HG03342 (cell line): ENCODE measurements around the gene ZNF17.

Source experiments
- ATAC-seq: cut with Tn5 transposase; IDR thresholded peaks from one replicate; pipeline ENCODE4 v1.9.1; 2021; ENCODE audit warnings: mild to moderate bottlenecking, moderate library complexity; ENCODE audit not compliant: unreplicated experiment

ZNF17 gene

DNA sequence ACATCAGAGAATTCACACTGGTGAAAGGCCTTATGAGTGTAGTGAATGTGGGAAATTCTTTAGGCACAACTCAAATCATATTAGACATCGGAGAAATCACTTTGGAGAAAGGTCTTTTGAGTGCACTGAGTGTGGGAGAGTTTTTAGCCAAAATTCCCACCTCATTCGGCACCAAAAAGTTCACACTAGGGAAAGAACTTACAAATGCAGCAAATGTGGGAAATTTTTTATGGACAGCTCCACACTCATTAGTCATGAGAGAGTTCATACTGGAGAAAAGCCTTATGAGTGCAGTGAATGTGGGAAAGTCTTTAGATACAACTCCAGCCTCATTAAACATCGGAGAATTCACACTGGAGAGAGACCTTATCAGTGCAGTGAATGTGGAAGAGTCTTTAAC is 10.1 kb downstream of the ZNF17 start:
- no peak for ATAC-seq

DNA sequence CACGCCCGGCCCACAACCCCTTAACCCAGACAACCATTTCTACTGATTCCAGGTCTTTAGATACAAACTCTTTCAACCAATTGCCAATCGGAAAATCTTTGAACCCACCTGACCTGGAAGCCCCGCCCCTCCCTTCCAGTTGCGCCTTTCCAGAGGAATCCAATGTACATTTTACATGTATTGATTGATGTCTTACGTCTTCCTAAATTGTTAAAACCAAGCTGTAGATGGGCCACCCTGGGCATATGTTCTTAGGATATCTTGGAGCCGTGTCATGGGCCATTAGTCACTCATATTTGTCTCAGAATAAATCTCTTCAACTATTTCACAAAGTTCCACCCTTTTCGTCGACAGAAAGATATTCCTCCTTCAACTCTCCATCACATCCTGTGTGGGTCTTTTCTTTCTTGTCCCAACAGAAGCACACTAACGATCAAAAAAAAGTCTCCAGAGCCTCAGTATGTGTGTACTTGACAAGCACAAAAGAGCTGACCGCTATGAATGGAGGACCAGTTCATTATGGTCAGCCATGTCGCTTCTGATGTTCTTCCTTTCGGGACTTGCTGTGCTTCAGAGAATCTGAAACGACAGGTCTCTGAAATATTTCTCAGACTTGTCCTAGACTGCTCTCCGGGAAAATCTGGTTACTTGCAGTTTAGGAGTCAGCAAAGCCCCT is 23.6 kb downstream of the ZNF17 start:
- peak; percentile 1 for ATAC-seq

DNA sequence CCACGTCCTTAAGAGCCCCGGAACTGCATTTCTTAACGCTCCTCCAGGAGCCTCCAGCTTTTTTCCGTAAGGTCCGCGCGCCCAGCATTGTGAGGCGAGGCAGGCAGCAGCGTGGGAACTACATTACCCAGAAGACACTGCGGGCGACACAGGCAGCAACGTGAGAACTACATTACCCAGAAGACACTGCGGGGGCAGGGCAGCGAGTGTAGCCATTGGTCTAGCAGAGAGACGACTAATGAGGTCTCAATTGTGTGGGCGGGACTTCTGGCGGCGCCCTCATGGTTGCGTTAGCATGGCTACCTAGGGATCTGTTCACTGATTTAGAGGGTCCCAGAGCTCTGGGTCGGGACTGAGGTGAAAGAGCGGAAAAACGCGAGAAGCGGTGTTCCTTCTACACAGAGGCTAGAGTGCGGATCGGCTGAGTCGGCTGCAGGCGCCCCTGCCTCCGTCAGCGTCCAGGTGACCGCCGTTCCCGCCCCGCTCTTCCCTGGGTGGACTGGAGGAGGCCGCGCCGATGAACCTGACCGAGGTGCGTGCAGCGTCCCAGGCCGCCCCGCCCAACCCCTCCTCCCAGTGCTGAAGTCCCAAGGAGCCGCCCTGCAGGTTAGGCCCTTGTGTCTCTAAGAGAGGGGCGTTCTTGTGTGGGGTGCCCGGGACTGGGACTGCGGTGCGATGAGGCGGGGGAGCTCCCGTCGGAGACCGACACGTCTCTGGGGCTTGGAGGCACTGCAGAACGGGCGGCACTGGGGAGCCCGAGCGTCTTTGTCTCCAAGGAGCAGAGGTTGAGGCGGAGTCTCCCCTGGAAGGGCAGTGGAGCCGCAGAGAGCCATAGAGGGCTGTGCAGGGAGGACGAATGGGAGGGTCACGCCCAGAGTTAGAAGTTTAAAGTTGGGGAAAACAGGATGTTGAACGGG is 24.4 kb downstream of the ZNF17 start, which contains the start of gene ZNF749:
ZNF749 (plus strand) TSS at position 264 of the 917 bp plus-strand sequence; CDS start at position 518, 254 bp downstream.
- ATAC-seq, result peak; percentile 92

DNA sequence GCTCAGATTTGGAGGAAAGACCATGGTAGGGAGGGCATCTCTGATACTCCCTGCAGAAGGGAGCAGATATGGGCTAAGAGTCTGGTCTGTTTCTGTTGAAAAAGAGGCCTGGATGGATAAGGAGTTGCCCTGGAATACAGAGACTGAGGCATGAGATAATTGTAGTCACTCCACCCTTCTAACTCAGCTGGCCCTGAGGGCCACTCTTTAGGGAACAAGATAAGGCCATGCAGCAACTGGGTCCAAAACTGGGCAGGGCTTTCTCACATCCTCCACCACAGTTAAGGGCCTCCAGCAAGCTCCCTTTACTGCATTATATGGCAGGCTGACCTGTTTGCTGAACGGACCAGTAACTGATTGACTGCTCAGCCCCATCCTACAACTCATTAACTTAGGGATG is 25.5 kb downstream of the ZNF17 start:
- ATAC-seq, result no peak

DNA sequence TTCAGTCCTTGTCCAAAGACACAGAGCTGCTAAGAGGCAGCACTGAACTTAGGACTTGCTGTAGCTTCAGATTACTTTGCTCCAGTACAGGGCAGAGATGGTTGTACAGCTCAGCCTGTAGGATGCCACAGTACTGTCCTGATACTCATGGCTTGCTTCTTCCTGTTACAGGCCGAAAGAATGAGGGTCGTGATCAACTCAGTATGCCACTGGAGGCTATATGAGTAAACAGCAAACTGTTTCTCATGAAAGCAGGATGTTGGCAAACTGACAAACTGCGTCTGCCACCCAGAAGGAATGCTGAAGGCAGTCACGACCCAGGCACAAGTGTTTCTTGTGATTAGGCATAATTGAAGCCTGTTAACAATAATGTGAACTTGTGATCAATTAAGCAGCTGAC is 27.0 kb downstream of the ZNF17 start:
- no peak for ATAC-seq

DNA sequence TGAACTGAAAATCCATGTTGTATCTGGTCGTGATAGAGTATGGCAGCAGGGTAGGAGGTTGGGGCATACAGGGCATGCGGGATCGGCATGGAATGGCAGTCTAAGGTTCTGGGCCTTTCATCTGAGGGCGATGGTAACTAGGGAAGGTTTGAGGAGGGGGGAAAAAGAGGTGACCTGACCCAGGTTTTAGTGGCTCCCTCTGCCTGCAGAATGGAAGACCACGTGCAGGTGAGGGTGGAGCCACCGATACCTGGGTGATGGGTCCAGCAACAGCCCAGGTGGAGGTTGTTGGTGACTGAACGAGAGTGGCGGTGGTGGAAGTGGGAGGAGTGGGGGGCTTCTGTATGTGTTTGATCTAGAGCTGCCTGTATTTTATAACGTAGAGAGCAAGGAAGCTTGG is 28.0 kb downstream of the ZNF17 start:
- no peak for ATAC-seq

DNA sequence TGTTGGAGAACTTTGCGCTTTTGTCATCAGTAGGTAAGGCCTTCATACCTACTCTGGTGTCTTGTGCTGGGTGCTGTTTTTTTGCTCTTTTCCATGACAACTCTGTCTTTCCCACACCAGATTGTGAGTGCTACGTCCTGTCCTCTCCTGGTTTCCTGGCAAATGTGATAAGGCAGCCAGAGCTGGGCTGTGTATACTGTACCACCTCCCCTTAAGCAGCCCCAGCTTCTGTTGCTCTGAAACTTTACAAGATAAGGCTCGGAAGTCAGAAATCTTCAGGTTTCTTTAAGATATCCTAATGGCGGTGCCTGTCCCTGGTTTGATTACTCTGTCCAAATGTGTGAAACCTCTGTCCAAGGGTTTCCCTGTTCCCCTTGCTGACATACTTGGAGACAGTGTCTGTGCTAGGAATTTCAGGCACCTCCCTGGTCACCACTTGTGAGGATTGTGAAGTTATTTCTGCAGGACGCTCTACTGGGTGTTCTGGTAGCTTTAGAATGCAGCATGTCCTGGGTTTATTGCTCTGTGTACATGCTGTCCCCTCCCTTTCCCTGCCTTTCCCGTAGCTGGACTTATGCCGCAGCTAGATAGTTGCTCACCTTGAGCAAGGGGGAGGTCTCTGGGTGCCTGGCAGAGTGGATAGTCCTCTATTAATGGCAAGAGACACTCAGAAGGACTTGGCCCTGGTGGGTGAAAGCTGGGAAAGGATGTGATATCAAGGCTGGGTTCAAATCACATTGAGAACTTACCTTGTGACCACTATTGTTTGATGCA is 31.2 kb downstream of the ZNF17 start:
- no peak for ATAC-seq

DNA sequence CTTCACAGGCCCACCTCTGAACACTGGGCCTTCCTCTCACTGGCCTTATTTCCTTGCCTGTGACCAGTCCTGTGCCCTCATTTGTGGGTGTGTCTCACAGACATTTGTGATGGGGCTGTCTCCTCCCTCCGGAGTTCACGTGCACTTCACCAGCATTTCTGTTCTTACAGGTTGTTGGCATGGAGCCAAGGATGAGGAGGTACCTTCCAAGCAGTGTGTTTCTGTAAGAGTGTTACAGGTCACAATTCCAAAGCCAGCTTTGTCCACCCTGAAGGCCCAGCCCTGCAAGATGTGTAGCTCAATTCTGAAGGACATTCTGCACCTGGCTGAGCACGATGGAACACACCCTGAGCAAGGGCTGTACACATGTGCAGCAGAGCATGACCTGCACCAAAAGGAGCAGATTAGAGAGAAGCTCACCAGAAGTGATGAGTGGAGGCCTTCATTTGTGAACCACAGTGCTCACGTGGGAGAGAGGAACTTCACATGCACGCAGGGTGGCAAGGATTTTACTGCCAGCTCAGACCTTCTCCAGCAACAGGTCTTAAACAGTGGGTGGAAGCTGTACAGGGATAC is 32.2 kb downstream of the ZNF17 start:
- no peak for ATAC-seq

DNA sequence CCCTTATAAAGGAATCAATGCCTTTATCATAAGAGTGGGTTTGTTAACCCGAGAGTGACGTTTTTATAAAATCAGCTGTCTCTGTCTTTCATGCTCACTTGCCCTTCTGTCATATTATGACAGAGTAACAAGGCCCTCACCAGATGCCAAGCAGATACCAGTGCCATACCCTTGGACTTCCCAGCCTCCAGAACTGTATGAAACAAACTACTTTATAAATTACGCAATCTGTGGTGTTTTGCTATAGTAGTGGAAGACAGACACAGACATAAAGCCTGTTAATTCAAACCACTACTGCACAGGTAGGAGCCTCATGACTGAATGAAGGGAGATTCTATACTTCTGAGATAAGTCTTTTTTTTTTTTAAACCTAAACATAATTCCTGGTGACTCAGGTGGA is 41.3 kb downstream of the ZNF17 start:
- ATAC-seq, result no peak

DNA sequence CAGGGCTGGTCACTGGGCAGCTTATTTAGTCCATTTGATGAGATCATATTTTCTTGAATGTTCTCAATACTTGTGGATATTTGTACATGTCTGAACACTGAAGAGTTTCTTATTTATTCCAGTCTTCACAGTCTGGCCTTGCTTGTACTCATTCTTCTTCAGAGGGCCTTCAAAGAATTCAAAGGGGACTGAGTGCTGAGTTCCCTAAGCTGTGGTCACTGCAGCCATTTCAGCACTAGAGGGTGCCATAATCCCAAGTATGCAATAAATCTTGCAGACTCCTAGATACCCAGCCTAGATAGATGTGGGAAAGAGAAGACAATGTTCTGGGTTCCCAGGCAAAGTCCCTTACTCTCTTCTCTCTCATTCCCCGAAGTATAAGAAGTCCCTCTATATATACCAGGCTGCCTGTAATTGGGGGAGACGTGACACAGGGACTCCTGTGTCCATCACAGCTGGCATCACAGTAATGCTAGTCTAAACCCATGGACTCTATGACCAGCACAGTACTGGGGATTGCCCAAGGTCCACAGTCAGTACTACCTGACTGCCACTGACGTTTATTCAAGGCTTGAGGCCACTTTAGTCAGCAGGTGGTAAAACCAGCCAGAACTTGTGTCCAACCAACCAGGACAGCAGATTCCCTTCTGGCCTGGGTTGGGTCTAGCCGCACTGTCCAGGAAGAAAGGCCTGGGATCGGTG is 54.9 kb downstream of the ZNF17 start:
- ATAC-seq, result no peak

DNA sequence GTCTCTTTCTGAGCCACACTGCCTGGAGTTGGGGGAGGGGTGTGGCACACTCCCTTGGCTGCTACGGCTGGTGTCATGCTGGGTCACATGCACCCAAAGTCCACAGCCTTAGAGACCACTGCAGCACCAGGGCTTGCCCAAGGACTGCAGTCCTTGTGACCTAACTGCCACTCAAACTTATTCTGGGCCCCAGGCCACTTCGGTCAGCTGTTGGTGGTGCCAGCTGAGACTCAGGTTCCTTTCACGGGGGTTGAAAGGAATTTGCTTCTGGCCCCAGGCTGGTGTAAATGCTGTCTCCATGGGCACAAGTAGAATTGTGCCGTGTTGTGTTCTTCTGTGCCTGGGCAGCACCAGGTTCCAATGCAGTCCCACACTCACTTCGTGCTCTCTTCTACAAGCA is 55.5 kb downstream of the ZNF17 start:
- ATAC-seq, result no peak
